Mammary epithelial cell (primary cell): ENCODE data around the gene CEACAM19.

ENCODE experiments used
- EZH2 ChIP-seq: IDR thresholded peaks from 2 replicates; pipeline ENCODE4 v1.6.1; 2012; ENCODE audit warnings: low read length, inconsistent platforms, borderline replicate concordance
- TF ChIP-seq, protein P1 (sequence below), 2 donors: IDR thresholded peaks in 1 of 2; conservative IDR thresholded peaks in 1 of 2; 2 replicates each; pipeline ENCODE4 v1.5.1; 2011 to 2012; ENCODE audit warnings: inconsistent platforms in 2 of 2, low read length in 2 of 2, mild to moderate bottlenecking in 2 of 2, control low read depth in 1 of 2, low read depth in 1 of 2; ENCODE audit not compliant: insufficient read depth in 1 of 2; ENCODE audit errors: extremely low read depth in 1 of 2

DNA sequence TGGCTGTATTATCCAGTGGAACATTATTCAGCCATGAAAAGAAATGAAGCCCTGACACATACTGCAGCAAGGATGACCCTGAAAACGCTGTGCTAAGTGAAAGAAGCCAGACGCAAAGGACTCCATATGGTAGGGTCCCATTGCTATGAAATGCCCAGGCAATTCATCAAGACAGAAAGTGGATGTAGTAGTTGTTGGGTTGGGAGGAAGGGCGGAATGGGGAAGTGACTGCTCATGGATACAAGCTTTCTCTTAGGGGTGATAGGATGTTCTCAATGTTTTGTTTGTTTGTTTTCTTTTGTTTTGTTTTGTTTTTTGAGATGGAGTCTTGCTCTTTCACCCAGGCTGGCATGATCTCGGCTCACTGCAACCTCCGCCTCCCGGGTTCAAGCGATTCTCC, 16.6 kb downstream of the CEACAM19 start:
- TF ChIP-seq, protein P1, sequence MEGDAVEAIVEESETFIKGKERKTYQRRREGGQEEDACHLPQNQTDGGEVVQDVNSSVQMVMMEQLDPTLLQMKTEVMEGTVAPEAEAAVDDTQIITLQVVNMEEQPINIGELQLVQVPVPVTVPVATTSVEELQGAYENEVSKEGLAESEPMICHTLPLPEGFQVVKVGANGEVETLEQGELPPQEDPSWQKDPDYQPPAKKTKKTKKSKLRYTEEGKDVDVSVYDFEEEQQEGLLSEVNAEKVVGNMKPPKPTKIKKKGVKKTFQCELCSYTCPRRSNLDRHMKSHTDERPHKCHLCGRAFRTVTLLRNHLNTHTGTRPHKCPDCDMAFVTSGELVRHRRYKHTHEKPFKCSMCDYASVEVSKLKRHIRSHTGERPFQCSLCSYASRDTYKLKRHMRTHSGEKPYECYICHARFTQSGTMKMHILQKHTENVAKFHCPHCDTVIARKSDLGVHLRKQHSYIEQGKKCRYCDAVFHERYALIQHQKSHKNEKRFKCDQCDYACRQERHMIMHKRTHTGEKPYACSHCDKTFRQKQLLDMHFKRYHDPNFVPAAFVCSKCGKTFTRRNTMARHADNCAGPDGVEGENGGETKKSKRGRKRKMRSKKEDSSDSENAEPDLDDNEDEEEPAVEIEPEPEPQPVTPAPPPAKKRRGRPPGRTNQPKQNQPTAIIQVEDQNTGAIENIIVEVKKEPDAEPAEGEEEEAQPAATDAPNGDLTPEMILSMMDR (conservative IDR thresholded peaks at IDR 0.05 in 1 of 2, IDR thresholded peaks at IDR 0.05 in 1 of 2; ENCODE audit: extremely low read depth in 1 of 2, insufficient read depth in 1 of 2, low read depth in 1 of 2, low read length in 2 of 2): no peak
- TF ChIP-seq EZH2: no peak
